Measurements from ENCODE around the gene TIMP1.

DNA sequence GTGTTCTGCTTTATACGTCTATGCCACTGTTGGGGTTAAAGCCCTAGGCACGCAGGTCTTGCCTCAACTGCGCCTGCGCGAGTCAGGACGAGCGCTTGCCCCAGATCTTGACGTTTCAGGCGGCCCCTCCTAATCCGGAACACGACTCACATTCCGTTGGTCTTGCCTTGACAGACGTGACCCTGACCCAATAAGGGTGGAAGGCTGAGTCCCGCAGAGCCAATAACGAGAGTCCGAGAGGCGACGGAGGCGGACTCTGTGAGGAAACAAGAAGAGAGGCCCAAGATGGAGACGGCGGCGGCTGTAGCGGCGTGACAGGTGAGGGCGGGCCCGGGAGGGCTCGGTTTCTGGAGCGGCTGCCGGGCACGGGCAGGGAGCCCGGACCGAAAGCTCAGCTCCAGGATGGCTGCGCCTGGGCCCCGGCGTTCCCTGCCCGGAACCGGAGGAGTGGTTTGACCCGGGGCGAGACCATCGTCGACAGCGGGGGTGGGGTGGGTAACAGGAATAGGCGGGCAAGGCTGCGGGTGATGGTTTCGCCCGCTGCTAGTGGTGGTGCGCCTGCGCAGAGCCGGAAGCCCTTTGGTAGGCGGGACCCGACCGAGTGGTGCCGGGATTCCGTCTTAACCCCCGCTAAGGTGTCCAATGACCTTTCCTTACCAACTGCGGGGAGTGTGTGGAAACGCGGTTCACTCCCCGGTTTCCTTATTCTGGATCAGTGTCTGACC, 21.1 kb upstream of the TIMP1 start, which contains the start of gene ARAF:
- TF ChIP-seq CTCF (IDR thresholded peaks at IDR 0.05; ENCODE audit: low read length), result no peak
- TF ChIP-seq EZH2 (IDR thresholded peaks at IDR 0.05; ENCODE audit: borderline replicate concordance, low read length), result no peak
